DOHH2 (cell line): ENCODE measurements around the gene FASTK.

Experiments
- H3F3A ChIP-seq: fragments of 200-600 bp; sonication (generic), shearing (Covaris generic); 2 replicates; pipeline ENCODE4 v1.6.0; 2016; ENCODE audit warnings: antibody characterized with exemption, mild to moderate bottlenecking; ENCODE audit not compliant: control insufficient read depth, insufficient read depth
- H3K27ac ChIP-seq: fragments of 200-600 bp; sonication (generic); 2 replicates; pipeline ENCODE4 v1.5.1; 2014; ENCODE audit warnings: low read depth, mild to moderate bottlenecking, low read length, moderate library complexity
- H3K27me3 ChIP-seq: fragments of 200-600 bp; sonication (generic); 2 replicates; pipeline ENCODE4 v1.6.1; 2014; ENCODE audit warnings: mild to moderate bottlenecking, low read length, mixed read lengths; ENCODE audit not compliant: control insufficient read depth
- H3K36me3 ChIP-seq: fragments of 200-600 bp; sonication (generic); 2 replicates; pipeline ENCODE4 v1.6.1; 2014; ENCODE audit warnings: mild to moderate bottlenecking, low read length, moderate library complexity, mixed read lengths; ENCODE audit not compliant: control insufficient read depth
- H3K4me1 ChIP-seq: fragments of 200-600 bp; sonication (generic); 2 replicates; pipeline ENCODE4 v1.6.1; 2014; ENCODE audit warnings: mild to moderate bottlenecking, low read length, mixed read lengths; ENCODE audit not compliant: control insufficient read depth
- H3K4me2 ChIP-seq: fragments of 200-600 bp; sonication (generic); 2 replicates; pipeline ENCODE4 v1.6.0; 2014; ENCODE audit warnings: mild to moderate bottlenecking, low read length, moderate library complexity
- H3K4me3 ChIP-seq: fragments of 200-600 bp; sonication (generic); 2 replicates; pipeline ENCODE4 v1.5.1; 2014; ENCODE audit warnings: mild to moderate bottlenecking, low read length, mixed read lengths
- H3K79me2 ChIP-seq: fragments of 200-600 bp; sonication (generic); 2 replicates; pipeline ENCODE4 v1.6.1; 2014; ENCODE audit warnings: mild to moderate bottlenecking, low read length, mixed read lengths; ENCODE audit not compliant: control insufficient read depth
- H3K9me2 ChIP-seq: fragments of 200-600 bp; sonication (generic); replicated peaks from 2 replicates; pipeline ENCODE4 v1.6.1; 2014; ENCODE audit warnings: mild to moderate bottlenecking, low read length, mixed read lengths; ENCODE audit not compliant: control insufficient read depth
- H3K9me3 ChIP-seq: fragments of 200-600 bp; sonication (generic); 2 replicates; pipeline ENCODE4 v1.6.1; 2014; ENCODE audit warnings: antibody characterized with exemption, low read length, mixed read lengths; ENCODE audit not compliant: control insufficient read depth, insufficient read depth
- H4K20me1 ChIP-seq: fragments of 200-600 bp; sonication (generic); 2 replicates; pipeline ENCODE4 v1.6.0; 2014; ENCODE audit warnings: low read depth, mild to moderate bottlenecking, antibody characterized with exemption, low read length, moderate library complexity; ENCODE audit not compliant: control insufficient read depth, insufficient read depth
- EZH2phosphoT487 ChIP-seq: fragments of 200-600 bp; sonication (generic); IDR thresholded peaks from 2 replicates; pipeline ENCODE4 v1.6.1; 2017; ENCODE audit warnings: borderline replicate concordance, mild to moderate bottlenecking, antibody characterized with exemption, low read length, moderate library complexity, mixed read lengths
- TF ChIP-seq, protein P1 (sequence below): fragments of 200-600 bp; sonication (generic); IDR thresholded peaks from one replicate; pipeline ENCODE4 v1.5.1; 2014; ENCODE audit warnings: antibody characterized with exemption, mild to moderate bottlenecking, low read depth, low read length; ENCODE audit not compliant: poor library complexity, severe bottlenecking

FASTK gene

DNA sequence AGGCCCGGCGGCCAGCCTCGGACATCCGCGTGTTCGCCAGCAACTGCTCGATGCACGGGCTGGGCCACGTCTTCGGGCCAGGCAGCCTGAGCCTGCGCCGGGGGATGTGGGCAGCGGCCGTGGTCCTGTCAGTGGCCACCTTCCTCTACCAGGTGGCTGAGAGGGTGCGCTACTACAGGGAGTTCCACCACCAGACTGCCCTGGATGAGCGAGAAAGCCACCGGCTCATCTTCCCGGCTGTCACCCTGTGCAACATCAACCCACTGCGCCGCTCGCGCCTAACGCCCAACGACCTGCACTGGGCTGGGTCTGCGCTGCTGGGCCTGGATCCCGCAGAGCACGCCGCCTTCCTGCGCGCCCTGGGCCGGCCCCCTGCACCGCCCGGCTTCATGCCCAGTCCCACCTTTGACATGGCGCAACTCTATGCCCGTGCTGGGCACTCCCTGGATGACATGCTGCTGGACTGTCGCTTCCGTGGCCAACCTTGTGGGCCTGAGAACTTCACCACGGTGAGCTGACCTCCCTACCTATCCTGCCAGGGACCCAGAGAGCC, 31.6 kb downstream of the FASTK start:
- TF ChIP-seq EZH2phosphoT487, result no peak
- TF ChIP-seq, protein P1, sequence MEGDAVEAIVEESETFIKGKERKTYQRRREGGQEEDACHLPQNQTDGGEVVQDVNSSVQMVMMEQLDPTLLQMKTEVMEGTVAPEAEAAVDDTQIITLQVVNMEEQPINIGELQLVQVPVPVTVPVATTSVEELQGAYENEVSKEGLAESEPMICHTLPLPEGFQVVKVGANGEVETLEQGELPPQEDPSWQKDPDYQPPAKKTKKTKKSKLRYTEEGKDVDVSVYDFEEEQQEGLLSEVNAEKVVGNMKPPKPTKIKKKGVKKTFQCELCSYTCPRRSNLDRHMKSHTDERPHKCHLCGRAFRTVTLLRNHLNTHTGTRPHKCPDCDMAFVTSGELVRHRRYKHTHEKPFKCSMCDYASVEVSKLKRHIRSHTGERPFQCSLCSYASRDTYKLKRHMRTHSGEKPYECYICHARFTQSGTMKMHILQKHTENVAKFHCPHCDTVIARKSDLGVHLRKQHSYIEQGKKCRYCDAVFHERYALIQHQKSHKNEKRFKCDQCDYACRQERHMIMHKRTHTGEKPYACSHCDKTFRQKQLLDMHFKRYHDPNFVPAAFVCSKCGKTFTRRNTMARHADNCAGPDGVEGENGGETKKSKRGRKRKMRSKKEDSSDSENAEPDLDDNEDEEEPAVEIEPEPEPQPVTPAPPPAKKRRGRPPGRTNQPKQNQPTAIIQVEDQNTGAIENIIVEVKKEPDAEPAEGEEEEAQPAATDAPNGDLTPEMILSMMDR, result no peak
- Histone ChIP-seq H3K79me2 (no peaks in the 10 kb centered on the region), H3K36me3 (no peaks in the 10 kb centered on the region), H3K4me1 (0 out of 2 replicates have a peak, but pooled peaks cover 5% of the 10 kb centered on the region), H4K20me1 (no peaks in the 10 kb centered on the region), H3F3A (no peaks in the 10 kb centered on the region), H3K4me2 (no peak overlapping the region), H3K9me3 (no peaks in the 10 kb centered on the region), H3K27me3 (peaks cover 11% of the 10 kb centered on the region; the same call in 1 of the 2 replicates), H3K27ac (no peak overlapping the region), H3K4me3 (no peak overlapping the region), H3K9me2 (no peaks in the 10 kb centered on the region)

DNA sequence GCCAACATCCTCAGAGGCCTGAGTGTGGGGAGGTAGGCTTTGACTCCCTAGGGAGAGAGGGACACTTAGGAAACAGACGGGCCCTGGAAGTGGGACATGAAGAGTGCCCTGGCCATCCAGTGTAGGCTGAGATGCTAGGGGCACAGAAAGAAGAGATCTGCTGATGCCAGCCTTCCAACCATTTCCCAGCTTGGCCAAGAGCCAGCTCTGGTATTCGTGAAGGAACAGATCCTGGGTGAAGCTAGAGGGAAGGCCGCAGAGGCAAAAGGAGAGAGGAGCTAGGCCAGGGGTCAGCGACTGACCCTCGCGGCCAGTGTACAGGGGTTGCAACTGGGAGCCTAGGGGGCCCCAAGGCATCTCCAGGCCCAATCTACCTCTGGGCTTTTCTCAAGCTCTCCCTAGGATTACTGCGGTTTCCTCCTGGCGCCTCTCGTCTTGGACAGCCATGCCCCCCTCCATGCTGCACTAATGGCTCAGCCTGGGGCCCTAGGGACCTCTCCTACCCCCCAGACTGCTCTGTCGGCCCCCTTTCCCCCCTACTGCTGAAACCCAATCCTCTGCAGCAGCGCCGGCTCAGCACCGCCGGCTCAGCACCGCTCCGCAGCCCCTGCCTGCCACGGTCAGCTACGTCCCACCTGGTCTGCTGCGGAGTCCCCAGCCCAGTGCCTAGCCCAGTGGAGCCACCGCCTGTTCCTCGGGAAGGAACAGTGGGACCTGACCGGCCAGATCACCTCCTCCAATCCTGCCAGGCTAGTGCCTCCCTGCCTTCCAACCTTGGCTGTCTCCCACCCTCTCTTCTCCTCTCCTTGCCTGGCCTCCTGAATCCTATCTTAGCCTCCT, 32.4 kb downstream of the FASTK start, which contains the start of gene ASIC3:
Gene ASIC3, plus strand, starts transcription at position 556 of the 840 bp plus-strand sequence. CDS start 355 bp downstream, outside the sequence.
- Histone ChIP-seq H3K4me1 (0 out of 2 replicates have a peak, but pooled peaks cover 4% of the 10 kb centered on the region), H3K36me3 (no peaks in the 10 kb centered on the region), H3K79me2 (no peaks in the 10 kb centered on the region), H3F3A (no peaks in the 10 kb centered on the region), H3K4me2 (no peak within 1 kb of the TSS), H4K20me1 (no peaks in the 10 kb centered on the region), H3K9me2 (no peaks in the 10 kb centered on the region), H3K27ac (no peak within 1 kb of the TSS), H3K4me3 (no peak within 1 kb of the TSS), H3K9me3 (no peaks in the 10 kb centered on the region), H3K27me3 (peaks cover 11% of the 10 kb centered on the region; the same call in 1 of the 2 replicates)
- TF ChIP-seq, protein P1, result no peak
- TF ChIP-seq EZH2phosphoT487, result no peak

DNA sequence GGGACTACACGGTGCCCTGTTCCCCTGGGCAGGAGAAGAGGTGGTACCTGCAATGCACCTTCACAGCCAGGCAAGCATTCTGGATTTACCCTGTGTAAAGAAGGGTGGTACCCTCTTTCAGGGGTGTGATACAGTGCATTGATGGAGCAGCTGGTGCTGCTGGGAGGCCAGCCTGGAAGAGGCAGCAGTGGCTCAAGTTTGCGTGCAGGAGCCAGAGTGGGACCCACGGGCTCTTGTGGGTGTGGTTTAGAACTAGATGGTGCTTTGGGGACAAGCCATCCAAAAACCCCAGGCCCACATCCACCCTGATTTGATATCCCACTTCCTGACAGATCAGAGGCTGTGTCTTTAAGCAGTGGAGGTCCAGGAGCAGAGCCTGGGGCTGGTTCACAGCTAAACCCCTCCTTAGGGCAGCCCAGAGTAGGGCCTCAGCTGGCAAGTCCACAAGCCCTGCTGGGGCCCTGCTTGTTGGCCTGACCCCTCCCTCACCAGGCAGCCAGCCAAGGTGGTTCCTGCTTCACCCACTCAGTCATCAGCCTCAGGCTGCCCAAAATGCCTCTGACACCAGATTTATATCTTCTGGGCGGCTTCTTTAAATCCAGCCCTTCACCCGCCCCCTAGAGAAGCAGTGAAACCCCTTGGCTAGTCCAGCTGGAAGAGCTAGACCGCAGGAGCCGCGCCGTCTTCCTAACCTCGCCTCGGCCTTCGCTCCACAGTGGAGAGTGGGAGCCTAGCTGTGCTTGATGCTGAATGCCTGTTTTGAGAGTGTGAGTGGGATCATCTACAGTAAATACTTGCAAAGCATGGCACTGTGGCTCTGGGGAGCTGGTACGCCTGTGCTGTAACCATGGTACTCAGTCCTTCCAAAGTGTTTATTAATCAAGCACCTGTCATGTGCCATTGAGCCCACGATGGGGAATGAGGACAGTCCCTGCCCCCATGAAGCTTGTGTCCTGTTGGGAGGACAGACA, 33.7 kb downstream of the FASTK start:
- no peaks in the 10 kb centered on the region for H3K9me3 ChIP-seq
- H3K27me3 ChIP-seq, result peaks cover 11% of the 10 kb centered on the region; the same call in 1 of the 2 replicates
- H3K27ac ChIP-seq, result no peak overlapping the region
- no peaks in the 10 kb centered on the region for H4K20me1 ChIP-seq
- no peaks in the 10 kb centered on the region for H3K36me3 ChIP-seq
- no peak for TF ChIP-seq EZH2phosphoT487
- TF ChIP-seq, protein P1, result no peak
- H3K4me3 ChIP-seq, result no peak overlapping the region
- H3F3A ChIP-seq, result no peaks in the 10 kb centered on the region
- no peaks in the 10 kb centered on the region for H3K9me2 ChIP-seq
- H3K79me2 ChIP-seq, result no peaks in the 10 kb centered on the region
- no peak overlapping the region for H3K4me2 ChIP-seq
- H3K4me1 ChIP-seq, result 0 out of 2 replicates have a peak, but pooled peaks cover 2% of the 10 kb centered on the region
